ENCODE measurements around the gene SYK.

The SYK gene

DNA sequence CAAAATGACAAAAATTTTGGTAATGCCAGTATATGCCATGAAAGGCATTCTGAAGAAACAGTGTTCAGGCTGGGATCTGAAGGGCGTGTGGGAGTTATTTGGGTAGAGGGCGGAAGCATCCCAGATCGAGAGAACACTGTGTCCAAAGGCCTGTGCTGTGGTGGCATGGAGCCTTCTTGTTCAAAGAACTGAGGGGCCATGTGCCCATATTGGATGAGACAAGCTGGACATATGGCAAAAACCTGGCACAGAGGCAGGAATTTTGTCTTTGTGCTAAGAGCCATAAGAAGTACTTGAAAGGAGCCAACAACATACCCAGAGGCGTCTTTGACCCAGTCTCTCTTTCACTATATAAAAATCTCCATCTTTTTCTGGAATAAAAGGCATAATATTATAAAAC lies 128.0 kb downstream of the SYK start:
- Histone ChIP-seq H4K91ac (ENCODE audit: low read length) (no peak overlapping the region), H3K9ac (ENCODE audit: low read length) (no peak overlapping the region), H3K18ac (ENCODE audit: low read depth in 1 of 2, low read length in 2 of 2) (no peak overlapping the region), H2BK15ac (ENCODE audit: low read depth, poor library complexity, severe bottlenecking) (no peak overlapping the region), H3K4me1 (ENCODE audit: control insufficient read depth, insufficient read depth, low read depth, low read length) (peaks cover 19% of the 10 kb centered on the region), H2BK12ac (ENCODE audit: low read length in 2 of 2) (no peak overlapping the region), H3K23ac (ENCODE audit: low read length in 2 of 2) (no peak overlapping the region), H3K79me1 (replicated peaks; ENCODE audit: low read length, poor library complexity, severe bottlenecking) (no peaks in the 10 kb centered on the region), H4K8ac (ENCODE audit: low read length) (no peak overlapping the region), H3K27me3 (ENCODE audit: control insufficient read depth in 1 of 2, insufficient read depth in 1 of 2, low read length in 2 of 2) (peaks cover 0 to 2% of the 10 kb centered on the region in 2 experiments), H2BK120ac (ENCODE audit: low read depth, low read length) (no peak overlapping the region), H3K9me3 (ENCODE audit: control insufficient read depth, low read length) (no peaks in the 10 kb centered on the region), H3K36me3 (ENCODE audit: control insufficient read depth in 1 of 2, insufficient read depth in 2 of 2, low read depth in 1 of 2, low read length in 2 of 2) (no peaks in the 10 kb centered on the region), H3K27ac (ENCODE audit: low read length, poor library complexity, severe bottlenecking) (no peak overlapping the region), H2BK5ac (ENCODE audit: low read depth, low read length, poor library complexity, severe bottlenecking) (no peak overlapping the region), H3K14ac (ENCODE audit: low read length in 2 of 2) (no peak overlapping the region), H3K4me2 (ENCODE audit: low read length, poor library complexity, severe bottlenecking) (no peak overlapping the region), H2AFZ (ENCODE audit: low read depth, low read length) (no peak overlapping the region), H3K4me3 (ENCODE audit: insufficient read depth in 1 of 2, low read depth in 1 of 2, low read length in 2 of 2) (no peak overlapping the region), H3K4ac (ENCODE audit: low read depth in 1 of 2, low read length in 2 of 2) (no peak overlapping the region), H2AK5ac (ENCODE audit: low read length, severe bottlenecking) (no peak overlapping the region)
- 93% methylated on average over 3 of the region's 4 CpGs for WGBS
- no peak for DNase-seq

DNA sequence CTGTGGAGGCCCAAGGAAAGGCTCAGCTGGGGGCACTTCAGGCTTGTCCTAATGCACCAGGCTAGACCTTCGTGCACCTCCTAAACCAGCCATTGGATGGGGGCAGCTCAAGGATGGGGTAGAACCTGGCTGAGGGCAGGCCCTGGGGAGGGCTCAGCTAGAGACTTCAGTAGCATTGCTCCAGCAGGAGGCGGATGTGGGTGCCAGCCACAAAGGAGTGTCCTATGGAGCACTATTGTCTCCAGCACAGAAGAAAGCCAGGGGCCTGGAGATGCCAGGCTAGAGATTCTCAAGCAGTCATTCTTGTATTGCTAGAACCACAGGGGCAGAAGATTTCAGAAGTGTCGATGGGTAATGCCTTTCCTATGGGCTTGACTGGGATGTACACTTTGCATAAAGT lies 131.8 kb downstream of the SYK start:
- Histone ChIP-seq H2BK15ac (ENCODE audit: low read depth, poor library complexity, severe bottlenecking) (no peak overlapping the region), H3K4me2 (ENCODE audit: low read length, poor library complexity, severe bottlenecking) (no peak overlapping the region), H3K36me3 (ENCODE audit: control insufficient read depth in 1 of 2, insufficient read depth in 2 of 2, low read depth in 1 of 2, low read length in 2 of 2) (no peaks in the 10 kb centered on the region), H2BK12ac (ENCODE audit: low read length in 2 of 2) (no peak overlapping the region), H3K9ac (ENCODE audit: low read length) (no peak overlapping the region), H2BK120ac (ENCODE audit: low read depth, low read length) (no peak overlapping the region), H3K27me3 (ENCODE audit: control insufficient read depth in 1 of 2, insufficient read depth in 1 of 2, low read length in 2 of 2) (peaks cover 0 to 2% of the 10 kb centered on the region in 2 experiments), H3K9me3 (ENCODE audit: control insufficient read depth, low read length) (no peaks in the 10 kb centered on the region), H3K4me1 (ENCODE audit: control insufficient read depth, insufficient read depth, low read depth, low read length) (peaks cover 9% of the 10 kb centered on the region), H2BK5ac (ENCODE audit: low read depth, low read length, poor library complexity, severe bottlenecking) (no peak overlapping the region), H3K14ac (ENCODE audit: low read length in 2 of 2) (no peak overlapping the region), H4K8ac (ENCODE audit: low read length) (no peak overlapping the region), H3K4ac (ENCODE audit: low read depth in 1 of 2, low read length in 2 of 2) (no peak overlapping the region), H2AK5ac (ENCODE audit: low read length, severe bottlenecking) (peak overlapping the region; percentile 32), H3K4me3 (ENCODE audit: insufficient read depth in 1 of 2, low read depth in 1 of 2, low read length in 2 of 2) (no peak overlapping the region), H3K27ac (ENCODE audit: low read length, poor library complexity, severe bottlenecking) (no peak overlapping the region), H4K91ac (ENCODE audit: low read length) (no peak overlapping the region), H3K18ac (ENCODE audit: low read depth in 1 of 2, low read length in 2 of 2) (no peak overlapping the region), H2AFZ (ENCODE audit: low read depth, low read length) (no peak overlapping the region), H3K23ac (ENCODE audit: low read length in 2 of 2) (peak overlapping the region in 1 of 2 experiments; percentile 17), H3K79me1 (replicated peaks; ENCODE audit: low read length, poor library complexity, severe bottlenecking) (no peaks in the 10 kb centered on the region)
- WGBS = 89% methylated on average over 3 of the region's 3 CpGs
- no peak for DNase-seq

DNA sequence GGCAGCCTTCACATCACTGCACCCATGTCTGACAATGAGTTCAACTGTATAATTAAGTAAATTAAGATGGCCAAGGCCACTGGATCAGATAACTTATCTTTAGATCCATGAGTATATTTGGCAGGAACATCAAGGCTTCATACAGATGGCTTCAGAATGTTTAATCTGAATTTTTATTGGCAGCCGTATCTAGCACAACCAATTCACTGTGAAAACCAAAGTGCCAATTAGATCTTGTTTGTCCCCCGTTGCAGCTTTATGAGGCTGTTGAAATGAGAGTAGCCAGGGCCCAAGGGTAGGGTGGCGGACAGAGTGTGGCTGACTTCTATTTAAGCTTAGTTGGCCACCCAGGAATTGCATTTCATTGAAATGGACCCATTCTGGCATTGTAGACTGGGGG lies 137.7 kb downstream of the SYK start:
- no peaks in the 10 kb centered on the region for H3K36me3 ChIP-seq (ENCODE audit: control insufficient read depth in 1 of 2, insufficient read depth in 2 of 2, low read depth in 1 of 2, low read length in 2 of 2)
- no peak overlapping the region for H2BK15ac ChIP-seq (ENCODE audit: low read depth, poor library complexity, severe bottlenecking)
- no peak overlapping the region for H2AK5ac ChIP-seq (ENCODE audit: low read length, severe bottlenecking)
- no peak overlapping the region for H2AFZ ChIP-seq (ENCODE audit: low read depth, low read length)
- H3K18ac ChIP-seq (ENCODE audit: low read depth in 1 of 2, low read length in 2 of 2) = no peak overlapping the region
- no peak overlapping the region for H3K23ac ChIP-seq (ENCODE audit: low read length in 2 of 2)
- no peak overlapping the region for H3K9ac ChIP-seq (ENCODE audit: low read length)
- H3K4me2 ChIP-seq (ENCODE audit: low read length, poor library complexity, severe bottlenecking) = no peak overlapping the region
- H2BK12ac ChIP-seq (ENCODE audit: low read length in 2 of 2) = no peak overlapping the region
- no peak overlapping the region for H3K4me3 ChIP-seq (ENCODE audit: insufficient read depth in 1 of 2, low read depth in 1 of 2, low read length in 2 of 2)
- H3K27ac ChIP-seq (ENCODE audit: low read length, poor library complexity, severe bottlenecking) = no peak overlapping the region
- H2BK5ac ChIP-seq (ENCODE audit: low read depth, low read length, poor library complexity, severe bottlenecking) = no peak overlapping the region
- H3K4ac ChIP-seq (ENCODE audit: low read depth in 1 of 2, low read length in 2 of 2) = no peak overlapping the region
- no peak overlapping the region for H4K8ac ChIP-seq (ENCODE audit: low read length)
- no peaks in the 10 kb centered on the region for H3K27me3 ChIP-seq (ENCODE audit: control insufficient read depth in 1 of 2, insufficient read depth in 1 of 2, low read length in 2 of 2)
- H3K79me1 ChIP-seq (replicated peaks; ENCODE audit: low read length, poor library complexity, severe bottlenecking) = no peaks in the 10 kb centered on the region
- H2BK120ac ChIP-seq (ENCODE audit: low read depth, low read length) = no peak overlapping the region
- peaks cover 16% of the 10 kb centered on the region for H3K4me1 ChIP-seq (ENCODE audit: control insufficient read depth, insufficient read depth, low read depth, low read length)
- no peak overlapping the region for H4K91ac ChIP-seq (ENCODE audit: low read length)
- H3K9me3 ChIP-seq (ENCODE audit: control insufficient read depth, low read length) = peaks cover 21% of the 10 kb centered on the region
- DNase-seq = no peak
- no peak overlapping the region for H3K14ac ChIP-seq (ENCODE audit: low read length in 2 of 2)
- WGBS = 100% methylated on average over 1 of the region's 3 CpGs

DNA sequence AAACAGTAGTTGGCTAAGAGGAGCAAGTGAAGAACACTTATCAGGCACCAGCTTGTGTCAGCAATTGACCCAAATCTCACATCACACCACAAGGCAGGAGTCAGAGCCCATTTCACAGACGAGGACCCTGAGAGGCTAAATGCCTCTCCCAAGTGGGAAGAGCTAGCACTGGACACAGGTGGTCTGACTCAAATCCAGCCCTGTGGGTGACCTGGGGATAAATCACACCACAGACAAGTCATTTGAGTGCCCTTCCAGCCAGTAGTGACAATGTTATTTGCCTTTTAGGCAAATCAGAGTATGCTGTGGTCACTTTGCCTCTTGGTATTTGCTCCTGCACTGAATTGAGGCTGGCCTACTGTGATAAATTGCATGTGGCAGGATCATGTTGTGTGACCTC lies 138.7 kb downstream of the SYK start:
- no peak overlapping the region for H3K18ac ChIP-seq (ENCODE audit: low read depth in 1 of 2, low read length in 2 of 2)
- no peaks in the 10 kb centered on the region for H3K36me3 ChIP-seq (ENCODE audit: control insufficient read depth in 1 of 2, insufficient read depth in 2 of 2, low read depth in 1 of 2, low read length in 2 of 2)
- no peak overlapping the region for H2AK5ac ChIP-seq (ENCODE audit: low read length, severe bottlenecking)
- H3K27me3 ChIP-seq (ENCODE audit: control insufficient read depth in 1 of 2, insufficient read depth in 1 of 2, low read length in 2 of 2) = peaks cover 0 to 3% of the 10 kb centered on the region in 2 experiments
- no peak overlapping the region for H2BK12ac ChIP-seq (ENCODE audit: low read length in 2 of 2)
- no peak overlapping the region for H3K9ac ChIP-seq (ENCODE audit: low read length)
- H3K4ac ChIP-seq (ENCODE audit: low read depth in 1 of 2, low read length in 2 of 2) = no peak overlapping the region
- H3K14ac ChIP-seq (ENCODE audit: low read length in 2 of 2) = no peak overlapping the region
- no peak overlapping the region for H4K91ac ChIP-seq (ENCODE audit: low read length)
- peaks cover 11% of the 10 kb centered on the region for H3K4me1 ChIP-seq (ENCODE audit: control insufficient read depth, insufficient read depth, low read depth, low read length)
- H3K4me3 ChIP-seq (ENCODE audit: insufficient read depth in 1 of 2, low read depth in 1 of 2, low read length in 2 of 2) = no peak overlapping the region
- no peak overlapping the region for H3K23ac ChIP-seq (ENCODE audit: low read length in 2 of 2)
- H3K79me1 ChIP-seq (replicated peaks; ENCODE audit: low read length, poor library complexity, severe bottlenecking) = no peaks in the 10 kb centered on the region
- no peak overlapping the region for H2AFZ ChIP-seq (ENCODE audit: low read depth, low read length)
- H3K9me3 ChIP-seq (ENCODE audit: control insufficient read depth, low read length) = peaks cover 21% of the 10 kb centered on the region
- no peak overlapping the region for H3K27ac ChIP-seq (ENCODE audit: low read length, poor library complexity, severe bottlenecking)
- no peak overlapping the region for H2BK15ac ChIP-seq (ENCODE audit: low read depth, poor library complexity, severe bottlenecking)
- no peak overlapping the region for H2BK5ac ChIP-seq (ENCODE audit: low read depth, low read length, poor library complexity, severe bottlenecking)
- DNase-seq = no peak
- 86% methylated on average over 1 of the region's 1 CpG for WGBS
- no peak overlapping the region for H3K4me2 ChIP-seq (ENCODE audit: low read length, poor library complexity, severe bottlenecking)
- H2BK120ac ChIP-seq (ENCODE audit: low read depth, low read length) = no peak overlapping the region
- no peak overlapping the region for H4K8ac ChIP-seq (ENCODE audit: low read length)

All from mesenchymal stem cell (in vitro differentiated cells and primary cell).